HS-5 (cell line): Measurements from ENCODE around the gene CTU2.

ENCODE experiments used
- DNase-seq: peaks from one replicate; pipeline ENCODE4 v3.0.0-alpha.2; 2012; ENCODE audit warnings: low read depth

Gene CTU2

GRCh38 chr16:88743693-88744576 lies 37.6 kb downstream of the CTU2 start:
- DNase-seq = no peak

- DNase-seq = no peak
These were observed 38.5 kb downstream of the CTU2 start for GRCh38 chr16:88744577-88745521.

GRCh38 chr16:88746506-88746905 lies 40.2 kb downstream of the CTU2 start:
- DNase-seq = no peak

GRCh38 chr16:88747588-88748301 lies 41.4 kb downstream of the CTU2 start:
- DNase-seq = no peak

GRCh38 chr16:88748364-88748763 lies 42.1 kb downstream of the CTU2 start:
- DNase-seq = no peak

- DNase-seq = no peak
These were observed 43.1 kb downstream of the CTU2 start for GRCh38 chr16:88749358-88749757.

GRCh38 chr16:88750854-88751253 lies 44.6 kb downstream of the CTU2 start:
- no peak for DNase-seq

- DNase-seq = no peak
These were observed 46.2 kb downstream of the CTU2 start for GRCh38 chr16:88752386-88753002.

- no peak for DNase-seq
These were observed 46.9 kb downstream of the CTU2 start for GRCh38 chr16:88753191-88753590.

- no peak for DNase-seq
These were observed 47.3 kb downstream of the CTU2 start for GRCh38 chr16:88753602-88754001.

- DNase-seq = no peak
These were observed 48.0 kb downstream of the CTU2 start for GRCh38 chr16:88754109-88754911.

- DNase-seq = no peak
These were observed 48.8 kb downstream of the CTU2 start for GRCh38 chr16:88754912-88755744.

GRCh38 chr16:88755745-88756443 lies 49.6 kb downstream of the CTU2 start:
- DNase-seq = no peak

- DNase-seq = no peak
These were observed 52.1 kb downstream of the CTU2 start for GRCh38 chr16:88758227-88758943.

GRCh38 chr16:88758944-88759244 lies 52.6 kb downstream of the CTU2 start:
- DNase-seq = no peak

GRCh38 chr16:88759245-88759975 lies 53.1 kb downstream of the CTU2 start:
- no peak for DNase-seq

- no peak for DNase-seq
These were observed 53.7 kb downstream of the CTU2 start for GRCh38 chr16:88759976-88760350.

- no peak for DNase-seq
These were observed 54.3 kb downstream of the CTU2 start for GRCh38 chr16:88760424-88761142.
